ENCODE measurements around the gene NAV2.

DNA sequence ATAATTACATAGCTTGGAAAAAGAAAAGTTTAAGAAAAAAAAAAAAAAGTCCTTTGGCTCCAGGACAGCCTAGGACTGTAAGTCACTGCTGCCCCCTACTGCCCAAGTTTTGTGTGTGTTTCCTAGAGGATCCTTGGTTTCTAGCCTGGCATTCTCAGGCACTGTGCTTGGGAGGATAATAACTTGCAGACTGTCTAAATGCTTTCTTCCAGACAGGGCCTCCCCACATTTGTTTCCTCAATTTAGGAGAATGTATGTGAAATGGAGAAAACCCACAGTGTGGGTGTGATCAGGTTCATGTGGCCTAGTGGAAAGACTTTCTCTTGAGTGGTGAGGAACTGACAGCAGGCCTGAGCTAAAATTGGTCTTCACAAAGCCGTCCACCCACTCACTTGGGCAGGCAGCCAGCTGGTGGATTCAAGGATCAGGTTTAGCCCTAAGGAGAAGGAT lies 191.0 kb downstream of the NAV2 start:
- TF ChIP-seq POLR2A (IDR thresholded peaks at IDR 0.05; ENCODE audit: low read length), result no peak
- TF ChIP-seq GATA1 (IDR thresholded peaks at IDR 0.05; ENCODE audit: low read depth, low read length), result no peak

All from erythroblast (primary cell).